GM18868 (cell line): ENCODE data around the gene HEATR5A.

Experiments used
- ATAC-seq: cut with Tn5 transposase; IDR thresholded peaks from one replicate; pipeline ENCODE4 v1.9.1; 2021; ENCODE audit warnings: mild to moderate bottlenecking, moderate library complexity; ENCODE audit not compliant: unreplicated experiment

HEATR5A gene

GRCh38 chr14:31428011-31428410, 7.7 kb upstream of the HEATR5A start:
- ATAC-seq, result no peak

DNA sequence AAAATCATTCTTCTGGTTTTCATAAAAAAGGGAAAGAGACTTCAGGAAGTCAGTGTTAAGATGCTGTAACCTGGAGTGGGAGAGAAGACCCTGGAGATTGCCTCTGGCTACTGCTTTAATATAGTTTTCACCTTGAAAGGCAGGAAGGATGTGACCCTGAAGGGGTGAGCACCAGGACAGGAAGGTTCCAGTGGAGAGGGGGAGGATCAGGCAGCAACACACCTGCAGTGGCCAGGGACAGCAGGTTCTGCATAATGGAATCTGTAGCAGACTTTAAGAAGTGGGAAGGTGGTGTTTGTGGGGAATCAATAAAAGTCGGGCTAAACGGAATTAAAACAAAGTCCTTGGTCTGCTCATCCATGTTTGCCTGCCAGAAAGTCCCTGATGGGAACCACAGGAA, 6.3 kb upstream of the HEATR5A start:
- no peak for ATAC-seq

DNA sequence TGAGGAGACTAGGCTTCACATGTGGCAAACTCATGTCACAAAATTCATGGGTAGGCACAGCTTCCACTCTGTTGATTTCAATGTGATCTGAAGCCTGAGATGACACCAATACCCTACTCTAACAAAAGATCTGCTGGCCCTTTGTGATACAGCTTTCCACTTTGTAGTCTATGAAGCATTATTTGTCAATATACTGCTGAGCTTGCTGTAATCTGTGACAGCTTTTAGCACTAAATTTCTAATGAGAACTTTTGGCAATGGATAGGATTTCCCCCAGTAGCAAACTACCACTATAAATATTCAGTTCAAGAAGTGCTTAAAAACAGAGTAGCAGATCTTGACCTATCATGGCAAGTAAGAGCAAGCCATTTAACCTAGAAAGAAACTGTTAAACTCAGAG, 5.6 kb upstream of the HEATR5A start:
- no peak for ATAC-seq

- ATAC-seq, result no peak
Measured at GRCh38 chr14:31421200-31421599, 850 bp upstream of the HEATR5A start.

DNA sequence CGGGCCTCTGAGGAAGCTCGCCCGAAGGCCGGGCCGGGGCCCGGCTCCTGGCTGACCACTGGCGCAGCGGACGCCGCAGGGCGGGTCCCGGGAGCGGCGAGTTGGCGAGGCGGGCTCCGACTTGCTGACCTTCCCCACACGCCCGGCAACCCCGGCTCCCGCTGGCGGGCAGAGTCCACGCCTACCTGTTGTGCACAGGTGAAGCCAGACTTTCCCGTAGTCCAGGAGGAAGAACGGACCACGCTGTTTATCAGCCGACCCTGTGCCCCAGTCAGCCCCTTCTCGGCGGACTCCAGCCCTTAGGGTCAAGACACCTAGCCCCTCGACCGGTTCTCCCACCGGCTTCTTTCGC, 407 bp downstream of the HEATR5A start:
- peak; percentile 3 for ATAC-seq

- ATAC-seq, result no peak
Measured at GRCh38 chr14:31419179-31419966, 977 bp downstream of the HEATR5A start.

DNA sequence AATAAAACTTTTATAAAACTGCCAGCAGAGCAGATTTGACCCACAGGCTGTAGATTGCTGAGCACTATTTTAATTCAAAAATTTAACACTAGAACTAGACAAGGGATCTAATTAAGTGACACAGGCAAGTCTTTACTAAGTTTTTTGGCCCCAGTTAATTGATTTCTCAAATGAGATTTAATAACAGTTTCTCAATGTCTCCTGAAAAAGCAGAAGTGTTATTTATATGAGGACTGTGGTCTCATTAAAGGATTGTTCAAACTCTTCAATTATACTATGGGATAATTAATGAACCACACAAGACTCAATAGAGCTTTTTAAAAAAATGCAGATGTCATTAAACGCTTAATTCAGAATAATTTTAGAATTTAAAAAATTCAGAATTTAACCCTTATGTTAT, 1.9 kb downstream of the HEATR5A start:
- no peak for ATAC-seq

- ATAC-seq, result no peak
Measured at GRCh38 chr14:31414190-31414833, 6.0 kb downstream of the HEATR5A start.

- ATAC-seq, result no peak
Measured at GRCh38 chr14:31411218-31411727, 9.1 kb downstream of the HEATR5A start.

DNA sequence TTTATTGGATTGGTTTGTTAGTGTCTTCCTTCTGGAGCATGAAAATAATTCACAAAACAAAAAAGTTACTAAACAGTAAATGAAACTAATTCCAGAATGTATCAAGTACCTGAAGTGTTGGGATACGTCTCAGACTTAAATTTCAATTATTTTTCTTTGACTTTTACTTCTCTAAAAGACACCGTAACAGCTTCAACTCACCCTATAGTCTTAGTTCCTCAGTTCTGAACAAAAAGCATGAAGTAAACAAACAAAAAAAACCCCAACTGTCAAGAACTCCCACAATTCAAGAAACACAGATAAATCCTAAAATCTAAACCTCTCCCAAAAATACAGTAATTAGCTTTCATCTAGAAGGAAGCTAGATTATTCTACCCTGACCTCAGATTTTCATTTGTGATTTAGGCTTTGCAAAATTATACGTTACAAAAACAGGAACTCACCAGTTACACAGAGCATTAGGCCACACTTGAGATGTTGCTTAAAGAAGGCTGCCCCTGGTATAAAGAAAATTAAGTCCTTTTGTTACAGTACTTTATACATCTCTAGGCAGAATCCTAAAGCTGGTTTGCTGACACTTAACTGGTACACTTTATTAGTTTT, 10.2 kb downstream of the HEATR5A start:
- ATAC-seq, result peak; percentile 61

DNA sequence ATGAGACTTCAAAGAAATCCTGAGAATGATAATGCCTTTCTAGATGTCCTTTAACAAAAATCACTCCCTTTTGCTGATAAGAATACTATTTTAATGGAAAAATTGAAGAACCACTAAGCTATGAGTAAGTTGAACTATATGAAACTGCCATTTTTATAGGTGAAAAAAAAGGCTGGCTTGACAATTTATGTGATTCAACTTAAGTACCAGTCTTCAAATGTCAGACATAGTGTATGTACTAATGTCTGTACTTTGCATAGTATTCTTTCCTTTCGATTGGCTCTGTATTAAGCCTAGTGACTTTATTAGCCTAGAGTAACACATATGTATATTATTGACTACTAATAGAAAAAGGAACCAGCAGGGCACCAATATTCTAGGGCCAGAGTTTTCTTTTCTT, 11.9 kb downstream of the HEATR5A start:
- ATAC-seq, result no peak

GRCh38 chr14:31405599-31406232, 14.6 kb downstream of the HEATR5A start:
- no peak for ATAC-seq

- no peak for ATAC-seq
Measured at GRCh38 chr14:31405106-31405505, 15.2 kb downstream of the HEATR5A start.

DNA sequence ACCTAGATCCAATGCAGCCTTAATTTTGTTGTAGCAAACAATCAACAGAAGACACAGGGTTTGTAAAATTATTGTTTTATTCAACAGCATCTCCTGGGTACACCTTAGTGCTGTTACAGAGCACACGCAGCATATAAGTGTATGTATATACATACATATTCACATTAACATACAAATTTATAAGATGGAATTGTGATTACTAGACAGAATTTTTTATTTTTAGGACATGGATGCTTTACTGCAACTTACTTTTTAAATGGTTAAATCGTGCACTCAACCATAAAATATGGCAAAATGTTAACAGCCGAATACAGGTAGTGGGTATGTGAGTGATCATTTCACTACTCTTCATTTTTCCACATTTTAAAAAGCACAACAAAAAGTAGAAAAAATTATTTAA, 16.6 kb downstream of the HEATR5A start:
- no peak for ATAC-seq

- no peak for ATAC-seq
Measured at GRCh38 chr14:31402764-31403439, 17.4 kb downstream of the HEATR5A start.

- no peak for ATAC-seq
Measured at GRCh38 chr14:31401369-31401932, 18.9 kb downstream of the HEATR5A start.

DNA sequence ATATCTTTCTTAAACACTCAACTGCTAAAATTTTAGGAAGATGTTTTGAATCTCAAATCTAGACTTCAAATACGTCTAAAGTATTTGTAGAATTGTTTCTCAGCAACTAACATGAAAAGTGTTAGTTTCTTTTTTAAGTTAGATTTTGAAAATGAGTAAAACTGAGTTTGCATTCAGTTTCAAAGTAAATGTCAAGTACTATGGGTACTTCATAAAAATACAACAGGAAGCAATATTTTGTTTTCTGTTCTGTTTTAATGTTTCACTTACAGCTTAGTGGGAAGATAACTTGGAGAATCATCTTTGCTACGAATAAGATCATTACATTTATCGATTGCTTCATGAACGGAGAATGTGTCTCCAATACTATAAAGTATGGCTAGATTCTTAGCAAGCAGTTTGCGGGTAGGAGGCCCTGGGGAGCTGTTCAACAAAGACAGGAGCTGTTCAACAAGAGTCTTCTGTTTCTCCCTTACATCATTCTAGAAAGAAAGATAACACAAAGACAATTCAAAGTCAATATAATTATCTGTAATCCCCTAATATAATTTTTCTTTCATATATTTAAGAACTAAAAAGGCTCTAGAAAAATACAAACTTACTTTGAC, 20.2 kb downstream of the HEATR5A start:
- no peak for ATAC-seq

- no peak for ATAC-seq
Measured at GRCh38 chr14:31395572-31396205, 24.7 kb downstream of the HEATR5A start.

- ATAC-seq, result no peak
Measured at GRCh38 chr14:31395119-31395518, 25.2 kb downstream of the HEATR5A start.

- ATAC-seq, result no peak
Measured at GRCh38 chr14:31391977-31392503, 28.3 kb downstream of the HEATR5A start.
